ENCODE results near the gene STXBP5. TPM values are rescaled to one million over a fixed set of nuclear protein-coding genes. Genes with fewer than 3 reads are reported as not detected.

The STXBP5 gene
- polyA plus RNA-seq, 1 donor (not counting 4 experiments of a cell fraction or from before 2014, with no cell fraction given): 19.4 TPM

DNA sequence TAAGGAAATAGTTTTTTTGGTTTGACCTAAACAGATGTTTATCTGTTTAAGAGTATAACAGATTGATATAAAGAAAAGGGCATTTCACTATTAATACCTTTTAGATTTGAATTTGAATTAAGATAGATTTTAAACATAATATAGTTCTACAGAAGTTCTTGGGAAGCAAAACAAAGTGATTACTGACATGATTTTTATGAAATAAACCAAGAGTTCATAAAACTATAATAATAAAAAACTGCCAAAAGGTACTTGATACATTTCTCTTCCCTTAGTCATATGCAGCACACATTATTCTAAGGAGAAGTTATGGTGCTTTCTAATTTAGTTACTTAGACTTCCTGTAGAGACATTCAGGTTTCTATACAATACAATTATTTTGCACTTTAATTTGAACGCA is 9.6 kb downstream of the STXBP5 start:
- Histone ChIP-seq H3K9ac (ENCODE audit: control insufficient read depth, extremely low read depth, insufficient read depth, low read length) (no peak overlapping the region), H3K36me3 (ENCODE audit: control insufficient read depth in 2 of 2, extremely low read depth in 1 of 2, insufficient read depth in 2 of 2, low read length in 2 of 2) (peaks cover 2 to 9% of the 10 kb centered on the region in 2 experiments), H4K20me1 (ENCODE audit: control insufficient read depth, extremely low read depth, insufficient read depth, low read length) (no peaks in the 10 kb centered on the region), H2AFZ (ENCODE audit: control insufficient read depth, low read length) (no peak overlapping the region), H3K4me3 (ENCODE audit: control insufficient read depth in 2 of 3, extremely low read depth in 1 of 3, insufficient read depth in 2 of 3, low read depth in 1 of 3, low read length in 3 of 3) (no peak overlapping the region), H3K4me1 (ENCODE audit: control insufficient read depth, extremely low read depth, insufficient read depth, low read length) (peaks cover 3% of the 10 kb centered on the region), H3K27ac (ENCODE audit: control insufficient read depth, insufficient read depth, low read length) (no peak overlapping the region), H3K27me3 (ENCODE audit: control insufficient read depth, extremely low read depth, insufficient read depth, low read length) (no peaks in the 10 kb centered on the region), H3K9me1 (ENCODE audit: control insufficient read depth, extremely low read depth, insufficient read depth, low read length) (no peaks in the 10 kb centered on the region), H3K79me2 (ENCODE audit: control insufficient read depth, insufficient read depth, low read length) (peaks cover 37% of the 10 kb centered on the region), H3K4me2 (ENCODE audit: control insufficient read depth, extremely low read depth, insufficient read depth, low read depth, low read length) (no peak overlapping the region), H3K9me3 (ENCODE audit: control insufficient read depth, low read depth, low read length) (no peaks in the 10 kb centered on the region)
- dilution Hi-C loops (cut with MboI; ENCODE audit: extremely low pct_ligation_motif_present, low sequenced_read_pairs): no loop called here
- TF ChIP-seq, protein P1, sequence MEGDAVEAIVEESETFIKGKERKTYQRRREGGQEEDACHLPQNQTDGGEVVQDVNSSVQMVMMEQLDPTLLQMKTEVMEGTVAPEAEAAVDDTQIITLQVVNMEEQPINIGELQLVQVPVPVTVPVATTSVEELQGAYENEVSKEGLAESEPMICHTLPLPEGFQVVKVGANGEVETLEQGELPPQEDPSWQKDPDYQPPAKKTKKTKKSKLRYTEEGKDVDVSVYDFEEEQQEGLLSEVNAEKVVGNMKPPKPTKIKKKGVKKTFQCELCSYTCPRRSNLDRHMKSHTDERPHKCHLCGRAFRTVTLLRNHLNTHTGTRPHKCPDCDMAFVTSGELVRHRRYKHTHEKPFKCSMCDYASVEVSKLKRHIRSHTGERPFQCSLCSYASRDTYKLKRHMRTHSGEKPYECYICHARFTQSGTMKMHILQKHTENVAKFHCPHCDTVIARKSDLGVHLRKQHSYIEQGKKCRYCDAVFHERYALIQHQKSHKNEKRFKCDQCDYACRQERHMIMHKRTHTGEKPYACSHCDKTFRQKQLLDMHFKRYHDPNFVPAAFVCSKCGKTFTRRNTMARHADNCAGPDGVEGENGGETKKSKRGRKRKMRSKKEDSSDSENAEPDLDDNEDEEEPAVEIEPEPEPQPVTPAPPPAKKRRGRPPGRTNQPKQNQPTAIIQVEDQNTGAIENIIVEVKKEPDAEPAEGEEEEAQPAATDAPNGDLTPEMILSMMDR (optimal IDR thresholded peaks at IDR 0.05 in 1 of 3, IDR thresholded peaks at IDR 0.05 in 1 of 3, conservative IDR thresholded peaks at IDR 0.05 in 1 of 3; ENCODE audit: extremely low read depth in 1 of 3, insufficient read depth in 2 of 3, low read length in 3 of 3): no peak
- TF ChIP-seq EZH2 (IDR thresholded peaks at IDR 0.05; ENCODE audit: low read length): no peak
- FAIRE-seq: no peak
- no peak for DNase-seq (ENCODE audit: low read depth, low spot score)

DNA sequence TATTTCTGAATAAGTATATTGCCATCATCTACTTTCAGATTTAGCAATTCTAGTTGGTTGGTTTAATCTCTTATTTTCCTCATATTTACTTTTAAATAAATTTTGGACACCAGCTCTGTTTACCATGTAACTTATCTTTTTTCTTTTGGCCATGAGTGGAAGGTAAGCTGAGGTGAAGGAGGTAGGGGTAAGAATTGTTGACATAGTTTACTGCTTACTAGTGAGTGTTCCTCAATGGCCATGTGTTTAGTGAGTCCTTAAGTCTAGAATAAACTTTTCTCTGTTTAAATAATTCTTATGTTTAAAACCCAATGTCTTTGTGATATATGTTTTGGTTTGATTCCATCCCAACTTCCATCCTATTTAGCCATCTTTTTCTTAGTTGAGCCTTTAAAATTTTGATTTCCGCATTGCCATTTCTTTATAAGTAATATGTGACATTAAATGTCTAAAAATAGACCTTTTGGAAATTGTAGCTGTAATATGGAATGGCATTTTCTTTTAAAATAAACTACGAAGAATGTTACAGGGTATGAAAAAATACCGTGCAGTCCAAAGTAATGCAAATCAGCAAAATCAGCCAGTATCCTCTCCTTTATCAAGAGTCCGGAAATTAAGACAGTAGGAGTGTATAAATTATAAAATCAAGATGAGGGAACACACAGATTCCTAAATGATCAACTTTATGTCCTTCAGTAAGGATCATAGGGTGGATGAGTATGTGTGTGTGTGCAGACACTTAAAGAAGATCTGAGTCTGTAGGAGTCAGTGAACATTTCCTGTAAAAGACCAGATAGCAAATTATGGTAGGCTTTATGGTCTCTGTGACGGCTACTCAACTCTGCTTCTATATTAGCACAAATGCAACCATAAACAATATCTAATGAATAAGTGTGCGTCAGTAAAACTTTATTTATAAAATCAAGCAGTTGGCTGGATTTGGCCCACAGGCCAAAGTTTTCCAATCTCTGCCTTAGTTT is 10.3 kb downstream of the STXBP5 start:
- Histone ChIP-seq H3K27me3 (ENCODE audit: control insufficient read depth, extremely low read depth, insufficient read depth, low read length) (no peaks in the 10 kb centered on the region), H3K9me1 (ENCODE audit: control insufficient read depth, extremely low read depth, insufficient read depth, low read length) (no peaks in the 10 kb centered on the region), H3K27ac (ENCODE audit: control insufficient read depth, insufficient read depth, low read length) (no peak overlapping the region), H3K36me3 (ENCODE audit: control insufficient read depth in 2 of 2, extremely low read depth in 1 of 2, insufficient read depth in 2 of 2, low read length in 2 of 2) (peaks cover 2 to 10% of the 10 kb centered on the region in 2 experiments), H2AFZ (ENCODE audit: control insufficient read depth, low read length) (no peak overlapping the region), H3K9me3 (ENCODE audit: control insufficient read depth, low read depth, low read length) (no peaks in the 10 kb centered on the region), H3K9ac (ENCODE audit: control insufficient read depth, extremely low read depth, insufficient read depth, low read length) (no peak overlapping the region), H3K4me3 (ENCODE audit: control insufficient read depth in 2 of 3, extremely low read depth in 1 of 3, insufficient read depth in 2 of 3, low read depth in 1 of 3, low read length in 3 of 3) (no peak overlapping the region), H4K20me1 (ENCODE audit: control insufficient read depth, extremely low read depth, insufficient read depth, low read length) (no peaks in the 10 kb centered on the region), H3K4me1 (ENCODE audit: control insufficient read depth, extremely low read depth, insufficient read depth, low read length) (peaks cover 3% of the 10 kb centered on the region), H3K4me2 (ENCODE audit: control insufficient read depth, extremely low read depth, insufficient read depth, low read depth, low read length) (no peak overlapping the region), H3K79me2 (ENCODE audit: control insufficient read depth, insufficient read depth, low read length) (peaks cover 38% of the 10 kb centered on the region)
- no peak for DNase-seq (ENCODE audit: low read depth, low spot score)
- no peak for TF ChIP-seq EZH2 (IDR thresholded peaks at IDR 0.05; ENCODE audit: low read length)
- TF ChIP-seq, protein P1 (optimal IDR thresholded peaks at IDR 0.05 in 1 of 3, IDR thresholded peaks at IDR 0.05 in 1 of 3, conservative IDR thresholded peaks at IDR 0.05 in 1 of 3; ENCODE audit: extremely low read depth in 1 of 3, insufficient read depth in 2 of 3, low read length in 3 of 3): no peak
- FAIRE-seq: no peak
- dilution Hi-C loops (cut with MboI; ENCODE audit: extremely low pct_ligation_motif_present, low sequenced_read_pairs): no loop called here
